HCT116 (cell line): Measurements from ENCODE around the gene LHFPL6. TPM values are rescaled to one million over a fixed set of nuclear protein-coding genes. Genes with fewer than 3 reads are reported as not detected.
A peak's percentile ranks its signal among the peaks of the same experiment; 100 is the strongest.

Experiments
- ATAC-seq: fragments of 200-7000 bp; cut with Tn5 transposase; 2 replicates; pipeline ENCODE4 v1.9.1; 2020; ENCODE audit warnings: mild to moderate bottlenecking, moderate library complexity
- BruUV-seq: library from RNA; stranded (reverse); fragments of 400-500 nt; replicated peaks from 2 replicates; lab custom pipeline; 2021; lab: Mats Ljungman, UMichigan
- CTCF ChIA-PET: fragments of 300-600 bp; sonication (Branson Sonifier 250); formaldehyde crosslinking; loops from one replicate; lab custom pipeline; 2021; ENCODE audit warnings: antibody characterized with exemption; lab: Charles Lee
- POLR2A ChIA-PET: fragments of 300-600, 350-600 bp; sonication (Branson Sonifier 250); formaldehyde crosslinking; loops from one replicate; lab custom pipeline; 2021; ENCODE audit warnings: antibody characterized with exemption; lab: Charles Lee
- RAD21 ChIA-PET, 2 experiments: fragments of 300-600 bp; sonication (Branson Sonifier 250); formaldehyde crosslinking; loops; one replicate each; lab custom pipeline; 2023; ENCODE audit warnings: low total read pairs in 2 of 2; ENCODE audit not compliant: uncharacterized antibody in 2 of 2, unreplicated experiment in 2 of 2, low non-redundant PET in 1 of 2; lab: Charles Lee
- DNase-seq: peaks from one replicate; pipeline ENCODE4 v3.0.0-alpha.2; 2010; ENCODE audit warnings: low read depth, low spot score
- H2AFZ ChIP-seq: fragments of 200-600 bp; shearing (Covaris generic), sonication (generic); 2 replicates; pipeline ENCODE4 v1.6.1; 2017; ENCODE audit warnings: low read depth, mixed run types, mixed read lengths, antibody characterized with exemption, low read length; ENCODE audit not compliant: poor library complexity, severe bottlenecking
- H3K27ac ChIP-seq: 2 replicates; pipeline ENCODE4 v1.5.1; 2012; ENCODE audit warnings: low read depth, low read length
- H3K27me3 ChIP-seq: fragments of 200-600 bp; sonication (generic); 2 replicates; pipeline ENCODE4 v1.6.1; 2016; ENCODE audit warnings: mixed run types, low read length, mixed read lengths; ENCODE audit not compliant: insufficient read depth
- H3K36me3 ChIP-seq, 2 experiments: fragments of 200-500 bp in 1 of 2; fragments of 200-600 bp in 1 of 2; sonication (Bioruptor generic) in 1 of 2; sonication (generic) in 1 of 2; 2 replicates each; pipeline versions ENCODE4 v1.5.1 to v1.6.1; 2014 to 2016; ENCODE audit warnings: low read length in 2 of 2, inconsistent platforms in 1 of 2, mixed read lengths in 1 of 2, mixed run types in 1 of 2; ENCODE audit not compliant: insufficient read depth in 2 of 2, control insufficient read depth in 1 of 2
- H3K4me1 ChIP-seq, 2 experiments: fragments of 200-600 bp in 1 of 2; sonication (generic) in 1 of 2; 2 replicates each; pipeline versions ENCODE4 v1.5.1 to v1.6.1; 2012 to 2017; ENCODE audit warnings: low read length in 2 of 2, inconsistent platforms in 1 of 2, mild to moderate bottlenecking in 1 of 2, mixed read lengths in 1 of 2, mixed run types in 1 of 2, moderate library complexity in 1 of 2; ENCODE audit not compliant: insufficient read depth in 2 of 2, control insufficient read depth in 1 of 2
- H3K4me2 ChIP-seq: fragments of 200-600 bp; sonication (generic); 2 replicates; pipeline ENCODE4 v1.6.1; 2017; ENCODE audit warnings: mixed run types, low read length, mixed read lengths
- H3K4me3 ChIP-seq, 2 experiments: fragments of 200-600 bp in 1 of 2; sonication (generic) in 1 of 2; replicated peaks in 1 of 2; 2 replicates each; pipeline ENCODE4 v1.5.1; 2011 to 2016; ENCODE audit warnings: low read length in 2 of 2, control low read depth in 1 of 2, low read depth in 1 of 2, mild to moderate bottlenecking in 1 of 2, mixed read lengths in 1 of 2, mixed run types in 1 of 2
- H3K79me2 ChIP-seq: fragments of 200-600 bp; sonication (generic); 2 replicates; pipeline ENCODE4 v1.6.1; 2017; ENCODE audit warnings: mild to moderate bottlenecking, mixed run types, low read length, moderate library complexity, mixed read lengths; ENCODE audit not compliant: insufficient read depth
- H3K9ac ChIP-seq: fragments of 200-600 bp; sonication (generic); 2 replicates; pipeline ENCODE4 v1.6.1; 2016; ENCODE audit warnings: low read length, mixed read lengths
- H3K9me2 ChIP-seq: fragments of 200-600 bp; sonication (generic), shearing (Covaris generic); 2 replicates; pipeline ENCODE4 v1.6.1; 2017; ENCODE audit warnings: mixed run types, mild to moderate bottlenecking, moderate library complexity; ENCODE audit not compliant: insufficient read depth
- H3K9me3 ChIP-seq, 2 experiments: fragments of 200-500 bp in 1 of 2; fragments of 200-600 bp in 1 of 2; sonication (Bioruptor generic) in 1 of 2; sonication (generic) in 1 of 2; 2 replicates each; pipeline ENCODE4 v1.6.1; 2014 to 2017; ENCODE audit warnings: low read length in 2 of 2, mixed read lengths in 2 of 2, inconsistent platforms in 1 of 2, low read depth in 1 of 2, mild to moderate bottlenecking in 1 of 2, mixed run types in 1 of 2, moderate library complexity in 1 of 2; ENCODE audit not compliant: control insufficient read depth in 1 of 2, insufficient read depth in 1 of 2
- H4K20me1 ChIP-seq: fragments of 200-600 bp; sonication (generic), shearing (Covaris generic); 2 replicates; pipeline ENCODE4 v1.6.1; 2017; ENCODE audit warnings: mixed run types, mild to moderate bottlenecking, moderate library complexity; ENCODE audit not compliant: insufficient read depth
- CBX3 ChIP-seq: IDR thresholded peaks from 2 replicates; pipeline ENCODE4 v1.6.1; 2012; ENCODE audit warnings: low read depth
- CEBPB ChIP-seq: IDR thresholded peaks from 2 replicates; pipeline ENCODE4 v1.6.1; 2012; ENCODE audit warnings: low read depth
- EGR1 ChIP-seq: IDR thresholded peaks from 2 replicates; pipeline ENCODE4 v1.6.1; 2012; ENCODE audit warnings: low read depth
- ELF1 ChIP-seq: IDR thresholded peaks from 2 replicates; pipeline ENCODE4 v1.6.1; 2012; ENCODE audit warnings: low read depth, borderline replicate concordance
- EZH2phosphoT487 ChIP-seq: fragments of 200-600 bp; IDR thresholded peaks from 2 replicates; pipeline ENCODE4 v1.6.1; 2018; ENCODE audit warnings: antibody characterized with exemption, borderline replicate concordance
- FOSL1 ChIP-seq: IDR thresholded peaks from 2 replicates; pipeline ENCODE4 v1.6.1; 2012; ENCODE audit warnings: low read depth
- JUND ChIP-seq: IDR thresholded peaks from 2 replicates; pipeline ENCODE4 v1.6.1; 2012
- POLR2A ChIP-seq: IDR thresholded peaks from 2 replicates; pipeline ENCODE4 v1.7.0; 2011; ENCODE audit warnings: borderline replicate concordance; ENCODE audit not compliant: insufficient read depth, insufficient read length; ENCODE audit errors: extremely low read depth
- POLR2AphosphoS5 ChIP-seq: IDR thresholded peaks from 2 replicates; pipeline ENCODE4 v1.6.1; 2011; ENCODE audit warnings: mild to moderate bottlenecking, low read depth, low read length, moderate library complexity
- SIN3A ChIP-seq: IDR thresholded peaks from 2 replicates; pipeline ENCODE4 v1.6.1; 2012; ENCODE audit warnings: low read depth
- SP1 ChIP-seq: IDR thresholded peaks from 2 replicates; pipeline ENCODE4 v1.6.1; 2012; ENCODE audit warnings: low read depth
- SRF ChIP-seq: IDR thresholded peaks from 2 replicates; pipeline ENCODE4 v1.6.1; 2012; ENCODE audit warnings: low read depth
- TCF7L2 ChIP-seq: IDR thresholded peaks from 2 replicates; pipeline ENCODE4 v1.7.0; 2011; ENCODE audit warnings: borderline replicate concordance, inconsistent platforms; ENCODE audit not compliant: insufficient read depth, insufficient read length; ENCODE audit errors: extremely low read depth
- YY1 ChIP-seq: IDR thresholded peaks from 2 replicates; pipeline ENCODE4 v1.6.1; 2011; ENCODE audit warnings: low read length, low read depth, moderate library complexity, mild to moderate bottlenecking; ENCODE audit not compliant: insufficient replicate concordance; ENCODE audit errors: extremely low read depth
- ZNF274 ChIP-seq: fragments of 200-500 bp; sonication (Bioruptor generic); IDR thresholded peaks from 2 replicates; pipeline ENCODE4 v1.6.1; 2014; ENCODE audit warnings: mild to moderate bottlenecking, low read depth, low read length, inconsistent platforms
- intact Hi-C: fragments of 100-400 bp; cut with micrococcal nuclease; formaldehyde crosslinking; loops from 2 replicates; pipeline ENCODE4 v1.10.0; 2022
- total RNA-seq: library from RNA; stranded (reverse); gene quantifications from one replicate; pipeline ENCODE4 v1.2.1, GENCODE V29; 2021; ENCODE audit not compliant: unreplicated experiment
- TF ChIP-seq, protein P1 (sequence below): IDR thresholded peaks from 2 replicates; pipeline ENCODE4 v1.6.1; 2012
- TF ChIP-seq, protein P2 (sequence below): IDR thresholded peaks from 2 replicates; pipeline ENCODE4 v1.6.1; 2012
- TF ChIP-seq, protein P3 (sequence below), 3 experiments: fragments of 200-600 bp in 1 of 3; sonication (generic) in 1 of 3; IDR thresholded peaks in 2 of 3; conservative IDR thresholded peaks in 1 of 3; 2 replicates each; pipeline ENCODE4 v1.5.1; 2012 to 2017; ENCODE audit warnings: low read depth in 2 of 3, low read length in 2 of 3, antibody characterized with exemption in 1 of 3, borderline replicate concordance in 1 of 3, control low read depth in 1 of 3, mild to moderate bottlenecking in 1 of 3, mixed read lengths in 1 of 3, mixed run types in 1 of 3, moderate library complexity in 1 of 3; ENCODE audit not compliant: insufficient read depth in 1 of 3

LHFPL6 gene
- total RNA-seq, 1 experiment from 2014 or later: 0.22 TPM

DNA sequence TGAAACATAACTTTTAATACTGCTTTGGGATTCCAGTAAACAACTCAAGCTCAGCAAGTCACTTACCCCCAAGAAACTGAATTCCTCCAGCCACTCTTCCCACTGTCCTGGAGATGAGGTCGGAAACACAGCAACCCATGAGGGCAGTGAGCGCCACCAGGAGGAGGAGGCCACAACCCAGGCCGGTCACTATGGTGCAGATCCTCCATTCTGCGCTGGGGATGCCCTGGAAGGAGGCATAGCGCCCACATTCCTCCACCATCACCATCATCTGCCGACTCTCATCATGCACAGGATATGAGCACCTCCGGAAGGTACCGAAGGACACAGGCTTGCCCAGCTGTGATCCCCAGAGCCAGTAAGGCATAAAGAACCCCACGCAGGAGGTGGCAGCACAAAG is 2.2 kb downstream of the LHFPL6 start:
- CTCF ChIA-PET: interaction anchor here (0.9 to 1.5 kb wide), 3 partner anchors 11 to 552 kb away, joined by 3 to 5 read pairs (median 3); no protein-coding TSS in a partner anchor
- no peak overlapping the region for H3K27ac ChIP-seq
- BruUV-seq: no TSS peak

DNA sequence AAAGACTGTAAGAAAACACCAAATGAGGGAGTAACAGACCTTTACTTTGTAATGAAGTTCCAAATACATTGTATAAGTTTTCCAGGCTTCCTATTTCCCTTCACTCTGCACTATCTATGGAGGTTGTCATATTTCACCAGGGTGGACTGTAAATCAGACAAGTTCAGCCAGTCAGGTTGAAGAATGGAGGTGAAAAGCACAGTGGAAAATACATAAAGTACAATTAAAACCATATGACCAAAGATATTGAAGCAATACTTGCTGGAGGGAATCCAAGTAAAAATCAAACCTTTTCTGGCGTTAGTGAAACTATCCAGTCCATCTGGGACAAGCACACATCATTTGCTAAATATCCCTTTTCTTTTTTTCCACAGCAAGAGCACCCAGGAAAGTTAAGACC is 3.2 kb downstream of the LHFPL6 start:
- no TSS peak for BruUV-seq
- intact Hi-C loops: no loop called here
- H3K4me3 ChIP-seq: no peak overlapping the region
- TF ChIP-seq JUND (no peak), FOSL1 (no peak), EZH2phosphoT487 (no peak), SP1 (no peak), POLR2AphosphoS5 (no peak), SIN3A (no peak), ELF1 (no peak), YY1 (no peak), ZNF274 (no peak), EGR1 (no peak), CBX3 (no peak), POLR2A (no peak), SRF (no peak), CEBPB (no peak)
- TF ChIP-seq, protein P1, sequence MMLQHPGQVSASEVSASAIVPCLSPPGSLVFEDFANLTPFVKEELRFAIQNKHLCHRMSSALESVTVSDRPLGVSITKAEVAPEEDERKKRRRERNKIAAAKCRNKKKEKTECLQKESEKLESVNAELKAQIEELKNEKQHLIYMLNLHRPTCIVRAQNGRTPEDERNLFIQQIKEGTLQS: no peak
- TF ChIP-seq, protein P2, sequence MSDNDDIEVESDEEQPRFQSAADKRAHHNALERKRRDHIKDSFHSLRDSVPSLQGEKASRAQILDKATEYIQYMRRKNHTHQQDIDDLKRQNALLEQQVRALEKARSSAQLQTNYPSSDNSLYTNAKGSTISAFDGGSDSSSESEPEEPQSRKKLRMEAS: no peak

More for the DNA sequence above, 2.2 kb downstream of the LHFPL6 start:
- Histone ChIP-seq H3K27me3 (peaks cover 37% of the 10 kb centered on the region), H4K20me1 (no peaks in the 10 kb centered on the region), H2AFZ (no peak overlapping the region), H3K4me2 (no peak overlapping the region), H3K9me3 (no peaks in the 10 kb centered on the region), H3K4me1 (peaks cover 0 to 3% of the 10 kb centered on the region in 2 experiments; a peak in 1 of 4 replicates), H3K36me3 (no peaks in the 10 kb centered on the region), H3K79me2 (no peaks in the 10 kb centered on the region), H3K9me2 (no peaks in the 10 kb centered on the region), H3K4me3 (no peak overlapping the region), H3K9ac (no peak overlapping the region)
- DNase-seq (no peak), ATAC-seq (no peak)
- POLR2A ChIA-PET: no interaction called here
- intact Hi-C loops: no loop called here
- no peak for TF ChIP-seq SRF
- no peak for TF ChIP-seq TCF7L2
- TF ChIP-seq YY1: no peak
- no peak for TF ChIP-seq SP1
- TF ChIP-seq, protein P3, sequence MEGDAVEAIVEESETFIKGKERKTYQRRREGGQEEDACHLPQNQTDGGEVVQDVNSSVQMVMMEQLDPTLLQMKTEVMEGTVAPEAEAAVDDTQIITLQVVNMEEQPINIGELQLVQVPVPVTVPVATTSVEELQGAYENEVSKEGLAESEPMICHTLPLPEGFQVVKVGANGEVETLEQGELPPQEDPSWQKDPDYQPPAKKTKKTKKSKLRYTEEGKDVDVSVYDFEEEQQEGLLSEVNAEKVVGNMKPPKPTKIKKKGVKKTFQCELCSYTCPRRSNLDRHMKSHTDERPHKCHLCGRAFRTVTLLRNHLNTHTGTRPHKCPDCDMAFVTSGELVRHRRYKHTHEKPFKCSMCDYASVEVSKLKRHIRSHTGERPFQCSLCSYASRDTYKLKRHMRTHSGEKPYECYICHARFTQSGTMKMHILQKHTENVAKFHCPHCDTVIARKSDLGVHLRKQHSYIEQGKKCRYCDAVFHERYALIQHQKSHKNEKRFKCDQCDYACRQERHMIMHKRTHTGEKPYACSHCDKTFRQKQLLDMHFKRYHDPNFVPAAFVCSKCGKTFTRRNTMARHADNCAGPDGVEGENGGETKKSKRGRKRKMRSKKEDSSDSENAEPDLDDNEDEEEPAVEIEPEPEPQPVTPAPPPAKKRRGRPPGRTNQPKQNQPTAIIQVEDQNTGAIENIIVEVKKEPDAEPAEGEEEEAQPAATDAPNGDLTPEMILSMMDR (IDR thresholded peaks at IDR 0.05 in 2 of 3, conservative IDR thresholded peaks at IDR 0.05 in 1 of 3; ENCODE audit: borderline replicate concordance in 1 of 3, insufficient read depth in 1 of 3, low read depth in 2 of 3, low read length in 2 of 3): 0 out of 6 replicates have a peak, but pooled peaks of 1 of the 3 experiments have one; percentile 6
- no peak for TF ChIP-seq POLR2AphosphoS5
- RAD21 ChIA-PET: no interaction called here

More for the DNA sequence above, 3.2 kb downstream of the LHFPL6 start:
- ChIA-PET POLR2A (no interaction called here), RAD21 (no interaction called here), CTCF (no interaction called here)
- no peaks in the 10 kb centered on the region for H3K9me3 ChIP-seq
- no peaks in the 10 kb centered on the region for H4K20me1 ChIP-seq
- ATAC-seq: no peak
- no peaks in the 10 kb centered on the region for H3K36me3 ChIP-seq
- H3K9me2 ChIP-seq: no peaks in the 10 kb centered on the region
- DNase-seq: no peak
- H2AFZ ChIP-seq: no peak overlapping the region
- H3K79me2 ChIP-seq: no peaks in the 10 kb centered on the region
- H3K27me3 ChIP-seq: peaks cover 34% of the 10 kb centered on the region
- no peak overlapping the region for H3K4me2 ChIP-seq
- H3K27ac ChIP-seq: no peak overlapping the region
- H3K9ac ChIP-seq: no peak overlapping the region
- H3K4me1 ChIP-seq: peaks cover 0 to 3% of the 10 kb centered on the region in 2 experiments; a peak in 1 of 4 replicates
